Endothelial cell of umbilical vein (primary cell): ENCODE measurements around the gene EPS8L2.

Experiments used
- EZH2 ChIP-seq: IDR thresholded peaks from 2 replicates; pipeline ENCODE4 v1.6.1; 2012; ENCODE audit warnings: borderline replicate concordance, low read depth, mild to moderate bottlenecking, moderate library complexity, low read length, inconsistent platforms; ENCODE audit not compliant: severe bottlenecking
- MYC ChIP-seq: IDR thresholded peaks from one replicate; pipeline ENCODE4 v1.6.1; 2011; ENCODE audit warnings: mild to moderate bottlenecking, low read depth, low read length
- POLR2A ChIP-seq: IDR thresholded peaks from 2 replicates; pipeline ENCODE4 v1.6.1; 2012; ENCODE audit warnings: low read depth, mild to moderate bottlenecking, control low read depth, low read length
- POLR2AphosphoS5 ChIP-seq: IDR thresholded peaks from 2 replicates; pipeline ENCODE4 v1.6.1; 2012; ENCODE audit warnings: low read depth, mild to moderate bottlenecking, control low read depth, low read length, moderate library complexity; ENCODE audit not compliant: insufficient read depth
- TF ChIP-seq, protein P1 (sequence below), 2 donors: IDR thresholded peaks; 1 replicate in 1 of 2; 2 replicates in 1 of 2; pipeline ENCODE4 v1.5.1; 2011; ENCODE audit warnings: low read length in 2 of 2, mild to moderate bottlenecking in 2 of 2, moderate library complexity in 2 of 2, control low read depth in 1 of 2, inconsistent platforms in 1 of 2, low read depth in 1 of 2; ENCODE audit not compliant: insufficient read depth in 1 of 2; ENCODE audit errors: extremely low read depth in 1 of 2
- TF ChIP-seq, protein P2 (sequence below): IDR thresholded peaks from 2 replicates; pipeline ENCODE4 v1.6.1; 2011; ENCODE audit not compliant: insufficient read depth, insufficient read length

DNA sequence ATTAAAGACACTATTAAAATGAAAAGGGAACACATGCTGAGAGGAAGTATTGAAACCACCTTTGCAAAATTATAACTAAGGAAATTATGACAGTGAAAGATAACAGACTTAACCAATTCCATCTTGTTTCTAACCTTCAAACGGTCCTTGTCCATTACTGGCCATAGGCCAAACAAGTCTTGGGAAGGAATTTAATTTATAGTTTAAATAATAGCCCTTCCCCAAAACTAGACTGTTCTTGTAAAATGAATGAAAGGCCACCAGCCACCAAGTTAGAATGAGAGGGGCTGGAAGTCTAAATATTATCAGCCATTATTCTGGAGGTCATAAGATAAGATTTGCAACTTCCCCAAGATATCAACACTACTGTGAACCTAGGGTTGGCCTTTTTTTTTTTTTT lies 39.4 kb downstream of the EPS8L2 start:
- no peak for TF ChIP-seq POLR2A
- TF ChIP-seq, protein P1, sequence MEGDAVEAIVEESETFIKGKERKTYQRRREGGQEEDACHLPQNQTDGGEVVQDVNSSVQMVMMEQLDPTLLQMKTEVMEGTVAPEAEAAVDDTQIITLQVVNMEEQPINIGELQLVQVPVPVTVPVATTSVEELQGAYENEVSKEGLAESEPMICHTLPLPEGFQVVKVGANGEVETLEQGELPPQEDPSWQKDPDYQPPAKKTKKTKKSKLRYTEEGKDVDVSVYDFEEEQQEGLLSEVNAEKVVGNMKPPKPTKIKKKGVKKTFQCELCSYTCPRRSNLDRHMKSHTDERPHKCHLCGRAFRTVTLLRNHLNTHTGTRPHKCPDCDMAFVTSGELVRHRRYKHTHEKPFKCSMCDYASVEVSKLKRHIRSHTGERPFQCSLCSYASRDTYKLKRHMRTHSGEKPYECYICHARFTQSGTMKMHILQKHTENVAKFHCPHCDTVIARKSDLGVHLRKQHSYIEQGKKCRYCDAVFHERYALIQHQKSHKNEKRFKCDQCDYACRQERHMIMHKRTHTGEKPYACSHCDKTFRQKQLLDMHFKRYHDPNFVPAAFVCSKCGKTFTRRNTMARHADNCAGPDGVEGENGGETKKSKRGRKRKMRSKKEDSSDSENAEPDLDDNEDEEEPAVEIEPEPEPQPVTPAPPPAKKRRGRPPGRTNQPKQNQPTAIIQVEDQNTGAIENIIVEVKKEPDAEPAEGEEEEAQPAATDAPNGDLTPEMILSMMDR (IDR thresholded peaks at IDR 0.05; ENCODE audit: extremely low read depth in 1 of 2, insufficient read depth in 1 of 2, low read depth in 1 of 2, low read length in 2 of 2), result no peak
- TF ChIP-seq, protein P2, sequence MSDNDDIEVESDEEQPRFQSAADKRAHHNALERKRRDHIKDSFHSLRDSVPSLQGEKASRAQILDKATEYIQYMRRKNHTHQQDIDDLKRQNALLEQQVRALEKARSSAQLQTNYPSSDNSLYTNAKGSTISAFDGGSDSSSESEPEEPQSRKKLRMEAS, result no peak
- TF ChIP-seq EZH2, result no peak
- TF ChIP-seq POLR2AphosphoS5, result no peak
- TF ChIP-seq MYC, result no peak
